ENCODE data around the gene DAPL1.

Gene DAPL1

GRCh38 chr2:158815658-158816057, 20.5 kb downstream of the DAPL1 start:
- Histone ChIP-seq H3K4me1 (no peaks in the 10 kb centered on the region), H4K20me1 (no peaks in the 10 kb centered on the region), H3K36me3 (no peaks in the 10 kb centered on the region), H3K4me2 (no peak overlapping the region), H3K9ac (no peak overlapping the region), H3K27me3 (no peaks in the 10 kb centered on the region), H3K27ac (no peak overlapping the region), H3K4me3 (no peak overlapping the region), H3K9me3 (no peaks in the 10 kb centered on the region)
- TF ChIP-seq Cebpa-rat (IDR thresholded peaks at IDR 0.05): no peak

- no peaks in the 10 kb centered on the region for H3K27me3 ChIP-seq
- no peak overlapping the region for H3K27ac ChIP-seq
- no peak overlapping the region for H3K4me2 ChIP-seq
- H3K9me3 ChIP-seq: no peaks in the 10 kb centered on the region
- H4K20me1 ChIP-seq: no peaks in the 10 kb centered on the region
- no peak for TF ChIP-seq Cebpa-rat (IDR thresholded peaks at IDR 0.05)
- H3K4me1 ChIP-seq: no peaks in the 10 kb centered on the region
- no peak overlapping the region for H3K9ac ChIP-seq
- no peak overlapping the region for H3K4me3 ChIP-seq
- no peaks in the 10 kb centered on the region for H3K36me3 ChIP-seq
Observed at GRCh38 chr2:158817588-158817987, 22.5 kb downstream of the DAPL1 start.

DNA sequence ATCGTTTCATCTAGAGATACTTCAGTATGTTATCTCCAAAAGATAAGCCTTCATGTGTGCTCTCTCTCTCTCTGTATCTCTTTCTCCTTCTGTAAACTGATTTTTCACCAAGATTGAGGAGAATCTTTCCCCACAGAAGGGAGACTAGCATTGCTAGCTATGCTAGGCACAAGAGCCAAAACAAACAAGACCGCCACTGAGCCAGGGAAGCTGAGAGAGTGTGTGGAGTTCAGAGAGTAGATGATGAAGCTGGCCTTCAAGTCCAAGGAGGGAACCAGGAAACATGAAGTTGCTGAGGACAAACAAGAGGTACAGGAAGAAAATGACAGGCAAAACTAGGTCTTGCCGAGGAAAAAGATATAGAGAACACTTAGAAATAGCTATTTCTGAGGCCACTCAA, 23.4 kb downstream of the DAPL1 start:
- Histone ChIP-seq H3K36me3 (no peaks in the 10 kb centered on the region), H4K20me1 (no peaks in the 10 kb centered on the region), H3K4me1 (peaks cover 3% of the 10 kb centered on the region; the same call in 1 of the 2 replicates), H3K27ac (no peak overlapping the region), H3K27me3 (no peaks in the 10 kb centered on the region), H3K4me3 (no peak overlapping the region), H3K4me2 (no peak overlapping the region), H3K9ac (no peak overlapping the region), H3K9me3 (no peaks in the 10 kb centered on the region)
- no peak for TF ChIP-seq Cebpa-rat (IDR thresholded peaks at IDR 0.05)

DNA sequence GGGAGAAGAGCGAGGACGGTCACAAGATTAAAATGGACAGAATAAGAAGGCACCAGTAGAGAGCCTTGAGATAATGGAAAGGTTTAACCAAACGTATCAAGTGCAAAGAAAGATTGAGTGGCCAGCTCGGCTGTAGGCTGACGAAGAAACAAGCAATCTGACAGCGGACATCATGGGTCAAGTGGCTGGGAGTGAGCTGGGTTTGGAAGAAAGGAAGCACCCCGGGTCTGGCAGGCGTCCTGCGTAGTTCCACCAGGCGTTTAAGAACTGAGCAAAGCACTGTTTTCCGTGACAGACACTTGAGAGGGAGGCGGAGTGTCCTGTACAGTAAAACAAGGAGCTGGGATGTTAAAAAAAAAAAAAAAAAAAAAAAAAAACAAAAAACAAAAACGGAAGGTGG, 27.1 kb downstream of the DAPL1 start:
- Histone ChIP-seq H3K4me1 (peaks cover 5% of the 10 kb centered on the region; the same call in 1 of the 2 replicates), H3K9ac (no peak overlapping the region), H3K27me3 (no peaks in the 10 kb centered on the region), H3K9me3 (no peaks in the 10 kb centered on the region), H3K4me3 (no peak overlapping the region), H4K20me1 (no peaks in the 10 kb centered on the region), H3K36me3 (no peaks in the 10 kb centered on the region), H3K27ac (no peak overlapping the region), H3K4me2 (no peak overlapping the region)
- TF ChIP-seq Cebpa-rat (IDR thresholded peaks at IDR 0.05): no peak

DNA sequence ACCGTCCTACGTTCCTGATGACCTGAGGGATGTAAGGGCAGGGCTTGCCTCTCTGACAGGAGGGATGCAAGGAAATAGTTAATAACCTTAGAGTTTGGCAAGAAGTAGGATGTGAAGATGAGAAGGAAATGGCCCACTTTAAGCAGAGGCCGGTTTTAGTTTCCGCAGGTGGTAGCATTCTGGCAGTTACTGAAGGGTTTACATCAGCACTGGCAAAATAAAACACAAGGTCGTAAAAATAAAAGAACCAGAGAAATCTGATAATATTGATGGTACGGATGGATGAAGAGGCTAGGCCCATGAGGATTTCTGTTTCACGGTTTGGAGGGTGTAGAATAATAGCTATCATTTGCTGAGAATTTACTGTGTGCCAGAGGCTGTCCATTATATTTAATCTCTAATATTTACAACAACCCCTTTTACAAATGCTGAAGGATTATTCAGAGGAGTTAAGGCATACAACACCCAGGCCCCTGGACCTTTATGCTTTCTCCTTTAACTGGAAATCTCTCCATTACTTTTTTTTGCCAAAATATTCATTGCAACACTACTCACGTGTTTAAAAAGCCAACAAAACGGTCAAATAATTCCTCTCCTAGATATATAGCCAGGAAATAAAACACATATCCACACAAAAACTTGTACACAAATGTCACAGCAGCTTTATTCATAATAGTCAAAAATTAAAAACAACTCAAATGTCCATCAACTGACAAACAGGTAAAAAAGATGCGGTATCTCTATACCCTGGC, 28.5 kb downstream of the DAPL1 start:
- Histone ChIP-seq H4K20me1 (no peaks in the 10 kb centered on the region), H3K4me3 (no peak overlapping the region), H3K9me3 (no peaks in the 10 kb centered on the region), H3K27ac (no peak overlapping the region), H3K27me3 (no peaks in the 10 kb centered on the region), H3K9ac (no peak overlapping the region), H3K4me1 (peaks cover 5% of the 10 kb centered on the region; the same call in 1 of the 2 replicates), H3K4me2 (no peak overlapping the region), H3K36me3 (no peaks in the 10 kb centered on the region)
- TF ChIP-seq Cebpa-rat (IDR thresholded peaks at IDR 0.05): no peak

DNA sequence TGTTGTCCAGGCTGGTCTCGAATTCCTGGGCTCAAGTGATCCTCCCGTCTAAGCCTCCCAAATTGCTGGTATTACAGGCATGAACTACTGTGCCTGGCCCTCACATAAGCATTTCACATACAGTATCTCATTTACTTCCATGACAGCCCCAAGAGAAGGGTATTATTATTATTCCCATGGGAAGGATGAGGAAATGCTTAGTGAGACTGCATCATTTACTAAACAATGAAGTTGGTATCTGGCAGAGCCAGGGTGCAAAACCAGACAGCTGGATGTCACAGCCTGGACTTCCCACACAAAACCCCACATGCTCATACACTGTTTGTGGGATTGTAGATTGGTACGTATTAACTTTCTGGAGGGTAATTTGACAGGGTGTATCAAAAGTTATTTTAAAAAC, 29.9 kb downstream of the DAPL1 start:
- H3K4me3 ChIP-seq: no peak overlapping the region
- H3K36me3 ChIP-seq: no peaks in the 10 kb centered on the region
- no peak overlapping the region for H3K4me2 ChIP-seq
- H4K20me1 ChIP-seq: no peaks in the 10 kb centered on the region
- H3K27me3 ChIP-seq: no peaks in the 10 kb centered on the region
- H3K9me3 ChIP-seq: no peaks in the 10 kb centered on the region
- peaks cover 5% of the 10 kb centered on the region; the same call in 1 of the 2 replicates for H3K4me1 ChIP-seq
- TF ChIP-seq Cebpa-rat (IDR thresholded peaks at IDR 0.05): no peak
- H3K9ac ChIP-seq: no peak overlapping the region
- H3K27ac ChIP-seq: no peak overlapping the region

GRCh38 chr2:158826965-158827364, 31.8 kb downstream of the DAPL1 start:
- Histone ChIP-seq H3K4me1 (peaks cover 5% of the 10 kb centered on the region; the same call in 1 of the 2 replicates), H3K36me3 (no peaks in the 10 kb centered on the region), H3K27ac (no peak overlapping the region), H3K9ac (no peak overlapping the region), H3K9me3 (no peaks in the 10 kb centered on the region), H3K27me3 (no peaks in the 10 kb centered on the region), H3K4me2 (no peak overlapping the region), H4K20me1 (no peaks in the 10 kb centered on the region), H3K4me3 (no peak overlapping the region)
- TF ChIP-seq Cebpa-rat (IDR thresholded peaks at IDR 0.05): no peak; the same call in 1 of the 2 replicates

DNA sequence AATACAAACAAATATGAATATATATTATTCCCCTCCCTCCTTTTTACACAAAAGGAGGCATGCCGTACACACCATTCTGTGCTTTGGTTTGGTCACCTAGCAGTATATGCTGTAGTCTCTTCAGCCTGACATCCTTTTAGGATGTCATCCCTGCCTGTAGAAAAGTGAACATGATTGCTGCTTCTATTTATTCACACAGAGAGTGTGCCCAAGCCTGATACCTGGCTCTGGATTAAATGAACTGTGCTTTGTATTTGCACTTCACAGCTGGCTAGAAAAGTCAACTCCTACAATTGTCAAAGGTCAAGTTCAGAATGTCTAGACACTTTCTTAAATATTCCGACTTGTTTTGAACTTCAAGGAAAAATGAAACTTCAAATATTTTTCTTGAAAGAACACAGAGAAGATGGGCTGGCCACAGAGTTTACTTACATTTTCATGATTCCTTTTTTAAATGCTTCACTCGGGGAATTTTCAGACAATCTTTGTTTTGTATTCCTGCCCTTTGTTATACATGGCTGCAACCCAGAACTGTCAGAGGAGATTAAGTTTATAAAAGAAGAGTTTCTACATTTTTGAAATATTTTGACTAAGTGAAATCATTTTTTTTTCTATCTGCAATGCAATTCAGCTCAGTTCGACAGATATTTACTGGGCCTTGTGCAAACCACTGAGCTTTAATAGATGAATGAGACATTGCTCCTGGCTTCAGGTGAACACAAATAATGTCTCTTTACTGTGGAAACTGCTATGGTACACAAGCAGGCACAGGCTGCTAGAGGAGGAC, 33.5 kb downstream of the DAPL1 start:
- no peak overlapping the region for H3K4me2 ChIP-seq
- no peak overlapping the region for H3K4me3 ChIP-seq
- no peak overlapping the region for H3K9ac ChIP-seq
- TF ChIP-seq Cebpa-rat (IDR thresholded peaks at IDR 0.05): no peak
- H3K36me3 ChIP-seq: no peaks in the 10 kb centered on the region
- no peak overlapping the region for H3K27ac ChIP-seq
- H3K4me1 ChIP-seq: peaks cover 1% of the 10 kb centered on the region; the same call in 1 of the 2 replicates
- H3K27me3 ChIP-seq: no peaks in the 10 kb centered on the region
- H3K9me3 ChIP-seq: no peaks in the 10 kb centered on the region
- H4K20me1 ChIP-seq: no peaks in the 10 kb centered on the region

GRCh38 chr2:158829167-158829566, 34.0 kb downstream of the DAPL1 start:
- H3K36me3 ChIP-seq: no peaks in the 10 kb centered on the region
- no peaks in the 10 kb centered on the region for H3K4me1 ChIP-seq
- no peaks in the 10 kb centered on the region for H3K27me3 ChIP-seq
- no peak overlapping the region for H3K27ac ChIP-seq
- no peak overlapping the region for H3K4me3 ChIP-seq
- no peaks in the 10 kb centered on the region for H3K9me3 ChIP-seq
- H3K9ac ChIP-seq: no peak overlapping the region
- H4K20me1 ChIP-seq: no peaks in the 10 kb centered on the region
- no peak overlapping the region for H3K4me2 ChIP-seq
- no peak for TF ChIP-seq Cebpa-rat (IDR thresholded peaks at IDR 0.05)

- no peak overlapping the region for H3K4me3 ChIP-seq
- H3K9me3 ChIP-seq: no peaks in the 10 kb centered on the region
- no peak overlapping the region for H3K4me2 ChIP-seq
- no peak for TF ChIP-seq Cebpa-rat (IDR thresholded peaks at IDR 0.05)
- no peaks in the 10 kb centered on the region for H3K36me3 ChIP-seq
- H3K27ac ChIP-seq: no peak overlapping the region
- H3K27me3 ChIP-seq: no peaks in the 10 kb centered on the region
- no peaks in the 10 kb centered on the region for H3K4me1 ChIP-seq
- H3K9ac ChIP-seq: no peak overlapping the region
- no peaks in the 10 kb centered on the region for H4K20me1 ChIP-seq
Observed at GRCh38 chr2:158830201-158830600, 35.1 kb downstream of the DAPL1 start.
